Naive thymus-derived CD4-positive, alpha-beta T cell (primary cell): Measurements from ENCODE around the gene MEAK7. TPM values are rescaled to one million over a fixed set of nuclear protein-coding genes. Genes with fewer than 3 reads are reported as not detected.

Experiments used
- ATAC-seq: fragments of 150-1000 bp; cut with Tn5 transposase; 2 replicates; pipeline ENCODE4 v1.10.0; 2021; ENCODE audit warnings: mild to moderate bottlenecking, moderate library complexity
- CTCF ChIA-PET: fragments of 350-600 bp; sonication (Branson Sonifier 250); formaldehyde crosslinking; loops from one replicate; lab custom pipeline; 2021; ENCODE audit warnings: antibody characterized with exemption; lab: Charles Lee
- POLR2A ChIA-PET: fragments of 350-600 bp; sonication (Branson Sonifier 250); formaldehyde crosslinking; loops from one replicate; lab custom pipeline; 2021; ENCODE audit warnings: antibody characterized with exemption, inconsistent platforms; lab: Charles Lee
- DNase-seq, 9 donors: peaks; one replicate each; pipeline versions ENCODE4 v3.0.0 to v3.0.0-alpha.2; 2020 to 2022; ENCODE audit warnings: mixed read lengths in 1 of 9
- H3K27ac ChIP-seq: one replicate; pipeline ENCODE4 v1.7.0; 2013; ENCODE audit warnings: mild to moderate bottlenecking, low read depth, low read length, moderate library complexity
- H3K27me3 ChIP-seq, 2 donors: one replicate each; pipeline ENCODE4 v1.7.0; 2013; ENCODE audit warnings: low read length in 2 of 2, mild to moderate bottlenecking in 2 of 2, moderate library complexity in 2 of 2; ENCODE audit not compliant: control insufficient read depth in 2 of 2, insufficient read depth in 2 of 2
- H3K36me3 ChIP-seq, 3 experiments: 1 replicate in 2 of 3; 2 replicates in 1 of 3; pipeline ENCODE4 v1.7.0; 2013; ENCODE audit warnings: low read length in 3 of 3, mild to moderate bottlenecking in 3 of 3, moderate library complexity in 1 of 3; ENCODE audit not compliant: insufficient read depth in 3 of 3, control insufficient read depth in 2 of 3
- H3K4me1 ChIP-seq, 2 donors: one replicate each; pipeline ENCODE4 v1.7.0; 2013; ENCODE audit warnings: low read length in 2 of 2, mild to moderate bottlenecking in 2 of 2, moderate library complexity in 1 of 2; ENCODE audit not compliant: control insufficient read depth in 2 of 2, insufficient read depth in 2 of 2
- H3K4me3 ChIP-seq: 2 replicates; pipeline ENCODE4 v1.7.0; 2013; ENCODE audit warnings: mild to moderate bottlenecking, low read length
- H3K9me3 ChIP-seq, 3 experiments: 1 replicate in 2 of 3; 2 replicates in 1 of 3; pipeline ENCODE4 v1.7.0; 2013; ENCODE audit warnings: low read length in 3 of 3; ENCODE audit not compliant: control insufficient read depth in 2 of 3
- H3K27ac Mint-ChIP-seq, 9 donors: one replicate each; pipeline ENCODE4 v1.8.0; 2020 to 2022; ENCODE audit warnings: mixed read lengths in 9 of 9, mild to moderate bottlenecking in 8 of 9, moderate library complexity in 5 of 9, inconsistent platforms in 2 of 9
- H3K27me3 Mint-ChIP-seq, 5 donors: one replicate each; pipeline ENCODE4 v1.8.0; 2021 to 2022; ENCODE audit warnings: mixed read lengths in 5 of 5, mild to moderate bottlenecking in 1 of 5
- H3K36me3 Mint-ChIP-seq, 5 donors: one replicate each; pipeline ENCODE4 v1.8.0; 2020 to 2022; ENCODE audit warnings: mixed read lengths in 5 of 5, mild to moderate bottlenecking in 3 of 5, inconsistent platforms in 1 of 5
- H3K4me1 Mint-ChIP-seq, 7 donors: one replicate each; pipeline ENCODE4 v1.8.0; 2020 to 2022; ENCODE audit warnings: mixed read lengths in 7 of 7, mild to moderate bottlenecking in 3 of 7, inconsistent platforms in 1 of 7
- H3K4me3 Mint-ChIP-seq, 10 donors: one replicate each; pipeline ENCODE4 v1.8.0; 2020 to 2022; ENCODE audit warnings: mild to moderate bottlenecking in 10 of 10, mixed read lengths in 10 of 10, moderate library complexity in 6 of 10, inconsistent platforms in 2 of 10
- H3K9me3 Mint-ChIP-seq, 11 donors: one replicate each; pipeline ENCODE4 v1.8.0; 2020 to 2022; ENCODE audit warnings: mixed read lengths in 11 of 11, mild to moderate bottlenecking in 4 of 11, inconsistent platforms in 1 of 11, moderate library complexity in 1 of 11
- intact Hi-C, 2 donors: fragments of 100-400 bp; cut with micrococcal nuclease; formaldehyde crosslinking; loops; one replicate each; pipeline ENCODE4 v1.15.1; 2023
- polyA plus RNA-seq, 2 donors: library from polyadenylated mRNA; unstranded; fragments of 300-500 nt; fragmentation: Illumina TruSeq; gene quantifications; one replicate each; pipeline ENCODE4 v1.2.3, GENCODE V29; 2021
- total RNA-seq, 6 experiments: library from RNA in 5 of 6; stranded (reverse) in 5 of 6; gene quantifications; 1 replicate in 5 of 6; 2 replicates in 1 of 6; pipeline ENCODE4 v1.2.3 and lab custom pipeline; 2021 to 2026

Gene MEAK7
- total and polyA plus RNA-seq, 7 experiments from 2014 or later, result 4.0 to 56.1 (median 9.3) TPM

DNA sequence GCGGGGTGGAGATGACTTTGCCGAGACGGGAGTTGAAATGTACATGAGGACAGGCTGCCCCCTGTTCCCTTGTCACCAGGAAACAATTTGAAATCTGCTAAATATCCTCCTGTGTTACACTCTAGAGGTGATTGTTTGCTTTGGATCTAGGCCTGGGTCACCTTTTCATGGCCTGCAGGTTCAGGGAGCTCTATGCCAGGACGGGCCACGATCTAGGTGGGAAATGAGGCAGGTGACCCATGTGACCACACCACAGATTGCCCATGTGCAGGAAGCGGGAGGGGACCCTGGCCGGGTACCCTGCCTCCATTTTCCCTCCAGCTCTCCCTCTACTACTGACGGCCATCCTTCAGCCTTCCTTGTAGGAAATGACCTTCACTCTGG, 43.4 kb downstream of the MEAK7 start:
- ChIA-PET CTCF (no interaction called here), POLR2A (no interaction called here)
- peaks cover 0 to 5% (median 1%) of the 10 kb centered on the region in 11 donors for H3K9me3 Mint-ChIP-seq

DNA sequence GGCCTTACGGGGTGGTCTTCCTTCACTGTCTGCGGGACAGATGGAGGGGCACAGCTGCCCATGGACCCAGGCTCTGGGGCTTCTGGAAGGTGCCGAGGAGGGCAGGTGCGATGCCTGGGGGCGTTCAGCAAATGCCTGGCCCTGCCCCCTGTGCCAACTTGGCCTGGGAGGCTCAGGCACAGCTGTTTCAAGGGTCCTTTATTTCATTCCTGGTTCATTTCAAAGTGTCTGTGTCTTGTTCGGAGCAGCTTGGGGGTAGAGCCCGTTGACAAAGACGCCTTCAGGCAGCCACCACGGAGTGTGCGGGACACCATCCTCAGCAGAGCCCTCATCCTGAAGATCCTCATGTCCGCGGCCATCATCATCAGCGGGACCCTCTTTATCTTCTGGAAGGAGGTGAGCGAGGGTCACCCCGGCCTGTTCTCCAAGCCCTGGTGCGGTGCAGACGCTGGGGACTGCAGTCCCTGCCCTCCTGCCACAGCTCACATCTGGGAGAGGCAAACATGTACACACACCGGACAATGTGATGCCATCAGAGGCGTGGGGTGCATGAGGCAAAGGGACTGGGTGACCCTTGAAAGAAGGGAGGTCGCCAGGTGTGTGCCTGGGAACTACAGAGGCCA, 43.9 kb downstream of the MEAK7 start:
- no peak for ATAC-seq
- Mint-ChIP-seq H3K27ac (peak overlapping the region in 1 of 9 donors; percentile 38), H3K4me3 (no peak overlapping the region), H3K4me1 (peaks cover 0 to 10% (median 3%) of the 10 kb centered on the region in 7 donors), H3K9me3 (peaks cover 0 to 3% (median 0%) of the 10 kb centered on the region in 11 donors), H3K36me3 (peaks cover 0 to 30% (median 17%) of the 10 kb centered on the region in 5 donors), H3K27me3 (no peaks in the 10 kb centered on the region)
- Histone ChIP-seq H3K9me3 (no peaks in the 10 kb centered on the region), H3K27me3 (no peaks in the 10 kb centered on the region), H3K4me3 (no peak overlapping the region), H3K4me1 (no peaks in the 10 kb centered on the region), H3K27ac (no peak overlapping the region), H3K36me3 (no peaks in the 10 kb centered on the region)
- DNase-seq, result no peak
- ChIA-PET CTCF (no interaction called here), POLR2A (no interaction called here)
- intact Hi-C loops, result no loop called here

More for the DNA sequence above, 43.4 kb downstream of the MEAK7 start:
- Histone ChIP-seq H3K36me3 (no peaks in the 10 kb centered on the region), H3K4me1 (no peaks in the 10 kb centered on the region), H3K27me3 (no peaks in the 10 kb centered on the region), H3K4me3 (no peak overlapping the region), H3K27ac (no peak overlapping the region), H3K9me3 (no peaks in the 10 kb centered on the region)
- DNase-seq, result no peak
- Mint-ChIP-seq H3K36me3 (peaks cover 0 to 33% (median 22%) of the 10 kb centered on the region in 5 donors), H3K4me1 (peaks cover 0 to 10% (median 4%) of the 10 kb centered on the region in 7 donors), H3K27ac (peak overlapping the region in 2 of 9 donors; percentile 12 to 58), H3K4me3 (no peak overlapping the region), H3K27me3 (no peaks in the 10 kb centered on the region)
- intact Hi-C loops, result no loop called here
- no peak for ATAC-seq

- CTCF ChIA-PET, result no interaction called here
- Histone ChIP-seq H3K36me3 (no peaks in the 10 kb centered on the region), H3K9me3 (no peaks in the 10 kb centered on the region), H3K4me3 (no peak overlapping the region), H3K27me3 (no peaks in the 10 kb centered on the region), H3K4me1 (no peaks in the 10 kb centered on the region), H3K27ac (no peak overlapping the region)
- H3K27me3 Mint-ChIP-seq, result no peaks in the 10 kb centered on the region
- no peak for DNase-seq
- ATAC-seq, result no peak
- no peak overlapping the region for H3K27ac Mint-ChIP-seq
- peaks cover 0 to 3% (median 0%) of the 10 kb centered on the region in 11 donors for H3K9me3 Mint-ChIP-seq
- POLR2A ChIA-PET, result no interaction called here
- intact Hi-C loops, result no loop called here
- H3K4me3 Mint-ChIP-seq, result no peak overlapping the region
- peaks cover 0 to 9% (median 3%) of the 10 kb centered on the region in 7 donors for H3K4me1 Mint-ChIP-seq
- peaks cover 0 to 29% (median 15%) of the 10 kb centered on the region in 5 donors for H3K36me3 Mint-ChIP-seq
These were observed 44.5 kb downstream of the MEAK7 start for GRCh38 chr16:84459941-84460405.

DNA sequence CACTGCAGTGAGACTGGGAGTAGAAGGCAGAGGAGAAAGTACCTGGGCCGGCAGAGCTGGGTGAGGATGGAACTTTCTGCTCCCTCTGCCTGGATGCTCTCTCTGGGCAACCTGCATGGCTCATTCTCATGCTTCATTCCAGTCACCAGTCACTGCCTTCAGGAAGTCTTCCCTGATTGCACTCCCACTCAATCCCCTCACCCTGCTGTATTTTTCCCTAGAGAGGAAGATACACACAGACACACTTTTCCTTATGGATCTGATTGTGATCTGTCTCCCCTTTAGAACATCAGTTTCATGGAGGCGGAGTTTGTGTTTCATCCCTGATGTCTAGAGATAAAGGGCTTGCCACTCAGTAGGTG, 44.9 kb downstream of the MEAK7 start:
- intact Hi-C loops, result no loop called here
- ATAC-seq (no peak), DNase-seq (no peak)
- Mint-ChIP-seq H3K9me3 (peaks cover 0 to 3% (median 0%) of the 10 kb centered on the region in 11 donors), H3K4me3 (no peak overlapping the region), H3K36me3 (peaks cover 0 to 29% (median 10%) of the 10 kb centered on the region in 5 donors), H3K27ac (no peak overlapping the region), H3K4me1 (peaks cover 0 to 7% (median 3%) of the 10 kb centered on the region in 7 donors), H3K27me3 (no peaks in the 10 kb centered on the region)
- Histone ChIP-seq H3K27ac (no peak overlapping the region), H3K4me3 (no peak overlapping the region), H3K9me3 (no peaks in the 10 kb centered on the region), H3K36me3 (no peaks in the 10 kb centered on the region), H3K4me1 (no peaks in the 10 kb centered on the region), H3K27me3 (no peaks in the 10 kb centered on the region)
- ChIA-PET CTCF (no interaction called here), POLR2A (no interaction called here)

DNA sequence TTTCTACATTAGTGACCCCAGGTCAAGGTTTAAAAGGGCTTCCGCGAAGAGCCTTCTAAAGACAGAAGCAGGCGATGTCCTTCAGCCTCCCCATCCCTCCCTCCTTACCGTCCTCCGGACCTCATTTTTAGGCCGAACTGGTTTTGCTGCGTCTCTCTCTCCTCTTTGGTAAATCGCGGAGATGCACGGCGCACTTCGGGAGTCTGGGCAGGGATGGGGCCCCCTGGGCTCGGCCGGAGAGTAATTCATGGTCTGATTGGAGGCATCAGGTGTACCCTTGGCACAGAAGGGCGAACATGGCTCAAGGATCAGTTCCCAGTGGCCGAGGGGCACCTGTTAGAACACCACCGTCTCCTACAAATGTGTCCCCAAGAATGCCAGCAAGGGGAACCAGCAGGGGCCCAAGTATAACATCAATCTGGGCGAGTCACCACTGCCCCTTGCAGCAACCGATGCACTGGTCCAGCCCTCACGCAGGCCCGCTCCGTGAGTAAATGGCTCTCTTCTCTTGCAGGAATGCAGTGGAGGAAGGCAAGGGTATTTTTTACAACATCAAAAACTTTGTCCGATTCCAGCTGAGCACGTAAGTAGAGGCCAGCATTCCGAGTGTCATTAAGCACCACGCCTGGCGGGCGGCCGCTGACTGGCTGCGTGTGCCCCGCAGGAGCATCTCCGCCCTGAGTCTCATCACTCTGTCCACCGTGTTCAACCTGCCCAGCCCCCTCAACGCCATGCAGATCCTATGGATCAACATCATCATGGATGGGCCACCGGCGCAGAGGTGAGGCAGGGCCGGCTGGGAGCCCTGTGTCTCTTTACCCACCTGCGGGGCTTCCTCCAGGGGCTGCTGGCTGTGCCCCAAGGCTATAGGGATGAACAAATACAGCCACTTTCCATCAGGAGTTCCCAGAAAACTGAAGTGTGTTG, 45.6 kb downstream of the MEAK7 start:
- peaks cover 0 to 28% (median 9%) of the 10 kb centered on the region in 5 donors for H3K36me3 Mint-ChIP-seq
- H3K27ac Mint-ChIP-seq, result no peak overlapping the region
- ATAC-seq, result no peak
- intact Hi-C loops, result no loop called here
- Histone ChIP-seq H3K9me3 (no peaks in the 10 kb centered on the region), H3K27ac (no peak overlapping the region), H3K36me3 (no peaks in the 10 kb centered on the region), H3K4me1 (no peaks in the 10 kb centered on the region), H3K27me3 (no peaks in the 10 kb centered on the region), H3K4me3 (no peak overlapping the region)
- no peaks in the 10 kb centered on the region for H3K27me3 Mint-ChIP-seq
- CTCF ChIA-PET, result no interaction called here
- H3K4me1 Mint-ChIP-seq, result peaks cover 0 to 7% (median 3%) of the 10 kb centered on the region in 7 donors
- H3K4me3 Mint-ChIP-seq, result no peak overlapping the region
- POLR2A ChIA-PET, result no interaction called here
- peaks cover 0 to 3% (median 0%) of the 10 kb centered on the region in 11 donors for H3K9me3 Mint-ChIP-seq
- DNase-seq, result no peak

DNA sequence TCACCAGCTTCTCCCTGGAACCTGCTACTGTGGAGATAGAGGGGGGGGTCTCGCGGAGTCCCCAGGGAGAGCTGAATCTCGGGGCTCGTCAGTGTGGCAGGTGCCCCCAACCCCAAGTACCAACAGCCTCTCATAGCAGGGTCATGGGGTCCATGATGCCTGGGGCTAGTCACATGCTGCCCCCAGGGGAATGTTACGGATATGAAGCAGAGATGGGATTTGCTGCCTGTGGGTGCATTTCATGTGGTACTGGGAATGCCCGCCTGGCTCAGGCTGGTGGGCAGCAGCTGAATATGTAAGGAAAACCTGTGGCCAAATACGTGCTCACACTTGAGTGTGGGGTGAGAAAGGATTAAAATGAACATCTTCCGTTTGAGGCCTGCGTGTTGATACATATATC, 49.4 kb downstream of the MEAK7 start:
- Mint-ChIP-seq H3K9me3 (peaks cover 0 to 3% (median 0%) of the 10 kb centered on the region in 11 donors), H3K27ac (no peak overlapping the region), H3K4me1 (peaks cover 0 to 2% (median 0%) of the 10 kb centered on the region in 7 donors), H3K27me3 (no peaks in the 10 kb centered on the region), H3K4me3 (no peak overlapping the region), H3K36me3 (peaks cover 0 to 17% (median 9%) of the 10 kb centered on the region in 5 donors)
- intact Hi-C loops, result no loop called here
- Histone ChIP-seq H3K9me3 (no peaks in the 10 kb centered on the region), H3K4me1 (no peaks in the 10 kb centered on the region), H3K4me3 (no peak overlapping the region), H3K36me3 (no peaks in the 10 kb centered on the region), H3K27ac (no peak overlapping the region), H3K27me3 (no peaks in the 10 kb centered on the region)
- ChIA-PET CTCF (no interaction called here), POLR2A (no interaction called here)
- no peak for ATAC-seq
- no peak for DNase-seq
